HG03108 (cell line): ENCODE results near the gene ERN1.

Source experiments
- ATAC-seq: cut with Tn5 transposase; IDR thresholded peaks from one replicate; pipeline ENCODE4 v1.9.1; 2021; ENCODE audit warnings: moderate library complexity; ENCODE audit not compliant: unreplicated experiment

ERN1 gene

DNA sequence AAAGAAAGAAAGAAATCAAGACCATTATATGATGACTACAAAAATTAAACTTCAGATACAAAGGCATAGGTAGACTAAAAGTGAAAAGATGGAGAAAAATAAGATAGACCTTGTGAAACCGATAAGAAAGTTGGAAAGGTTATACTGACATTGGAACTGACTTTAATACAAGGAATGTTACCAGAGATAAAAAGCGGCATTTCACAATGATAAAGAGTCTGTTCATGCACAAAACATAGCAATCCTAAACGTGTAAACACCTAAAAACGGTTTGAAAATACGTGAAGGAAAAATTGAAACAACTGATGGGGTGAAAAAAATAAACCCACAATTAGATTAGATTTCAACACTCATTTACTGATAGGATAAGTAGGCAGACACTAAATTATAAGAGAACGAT is 9.6 kb upstream of the ERN1 start:
- ATAC-seq, result no peak

DNA sequence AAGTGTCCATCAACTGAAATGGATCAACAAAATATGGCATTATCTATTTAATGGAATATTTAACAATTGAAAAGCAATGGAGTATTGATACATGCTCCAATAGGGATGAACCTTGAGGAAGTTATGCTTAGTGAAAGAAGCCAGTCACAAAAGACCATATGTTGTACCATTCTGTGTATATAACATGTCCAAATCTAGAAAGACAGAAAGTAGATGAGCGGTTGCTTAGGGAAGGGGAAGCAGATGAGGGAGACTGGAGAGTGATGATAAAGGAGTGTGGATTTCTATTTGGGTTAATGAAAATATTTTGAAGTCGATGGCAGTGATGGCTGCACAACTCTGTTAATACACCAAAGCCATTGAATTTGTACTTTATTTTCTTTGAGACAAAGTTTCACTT is 8.5 kb upstream of the ERN1 start:
- no peak for ATAC-seq

DNA sequence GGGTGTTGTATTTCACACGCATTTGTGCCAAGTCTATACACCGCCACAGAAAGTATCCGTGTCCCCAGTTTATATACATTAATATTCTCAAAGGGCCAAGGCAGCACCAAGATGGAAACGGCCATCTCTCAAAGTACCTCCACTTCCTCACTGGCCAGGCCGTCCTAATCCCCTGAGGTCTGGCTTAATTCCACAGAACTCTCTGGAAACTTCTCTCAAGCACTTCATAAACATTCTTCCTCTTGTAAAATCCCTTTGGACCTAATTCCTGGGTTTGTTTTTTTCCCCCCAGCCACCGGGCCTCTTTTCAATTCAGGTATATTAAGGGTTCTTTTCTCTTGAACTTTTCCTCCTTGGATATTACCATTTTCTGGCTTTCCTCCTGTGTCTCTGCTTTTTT is 5.1 kb upstream of the ERN1 start:
- no peak for ATAC-seq

DNA sequence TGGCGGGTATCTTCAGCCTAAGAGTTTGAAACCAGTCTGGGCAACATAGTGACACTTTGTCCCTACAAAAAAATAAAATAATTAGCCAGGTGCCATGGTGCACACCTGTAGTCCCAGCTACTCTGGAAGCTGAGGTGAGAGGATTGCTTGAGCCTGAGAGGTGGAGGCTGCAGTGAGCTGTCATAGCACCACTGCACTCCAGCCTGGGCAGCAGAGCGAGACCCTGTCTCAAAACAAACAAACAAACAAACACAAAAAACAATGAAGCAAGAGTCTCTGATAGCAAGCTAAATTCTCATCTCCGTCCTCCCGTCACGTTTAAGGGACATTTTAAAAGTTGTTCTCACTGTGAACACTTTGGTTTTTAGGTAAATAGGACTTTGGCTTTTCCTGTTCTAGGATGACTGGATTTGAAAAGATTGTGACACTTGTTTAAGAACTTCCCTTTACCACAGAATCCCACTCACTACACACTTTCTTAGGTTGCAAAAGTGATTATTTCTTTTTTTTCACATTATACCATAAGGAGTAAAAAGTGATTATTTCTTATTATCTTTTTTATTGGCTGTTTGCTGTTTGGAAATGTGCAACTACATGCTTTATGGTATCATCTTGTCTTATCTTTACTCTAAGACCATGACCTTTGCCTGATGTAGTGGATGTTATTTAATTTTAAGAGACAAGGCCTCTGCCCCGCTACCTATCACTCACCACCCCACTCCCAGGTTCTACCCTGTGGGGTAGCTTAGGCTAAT is 4.4 kb upstream of the ERN1 start:
- no peak for ATAC-seq

DNA sequence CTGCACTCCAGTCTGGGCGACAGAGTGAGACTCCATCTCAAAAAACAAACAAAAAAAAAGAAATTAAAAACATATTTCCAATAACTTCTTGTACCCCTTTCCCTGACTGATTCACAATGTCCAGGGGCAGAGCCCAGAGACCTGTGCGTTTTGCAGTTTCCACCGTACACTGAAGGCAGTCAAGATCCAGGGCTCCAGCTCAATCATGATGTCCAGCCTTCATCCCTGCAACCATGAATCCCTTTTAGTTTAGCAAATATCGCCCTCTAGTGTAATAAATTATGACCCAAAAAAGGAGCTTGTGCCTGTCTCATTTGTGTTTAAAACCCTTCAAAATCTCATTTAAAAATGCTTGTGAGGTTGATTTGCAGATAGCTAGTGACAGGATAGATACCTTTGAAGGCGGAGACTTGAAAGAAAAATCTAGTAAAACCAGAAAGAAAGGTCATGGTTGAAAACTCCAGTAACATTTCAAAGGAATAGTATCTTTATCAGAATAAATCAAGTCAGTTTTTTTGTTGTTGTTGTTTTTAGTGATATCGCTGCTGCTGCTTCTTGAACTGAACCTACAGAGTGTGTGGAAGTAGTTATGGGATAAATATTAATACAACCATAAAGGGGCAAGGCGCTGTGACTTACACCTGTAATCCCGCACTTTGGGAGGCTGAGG is 3.7 kb upstream of the ERN1 start:
- ATAC-seq, result no peak

DNA sequence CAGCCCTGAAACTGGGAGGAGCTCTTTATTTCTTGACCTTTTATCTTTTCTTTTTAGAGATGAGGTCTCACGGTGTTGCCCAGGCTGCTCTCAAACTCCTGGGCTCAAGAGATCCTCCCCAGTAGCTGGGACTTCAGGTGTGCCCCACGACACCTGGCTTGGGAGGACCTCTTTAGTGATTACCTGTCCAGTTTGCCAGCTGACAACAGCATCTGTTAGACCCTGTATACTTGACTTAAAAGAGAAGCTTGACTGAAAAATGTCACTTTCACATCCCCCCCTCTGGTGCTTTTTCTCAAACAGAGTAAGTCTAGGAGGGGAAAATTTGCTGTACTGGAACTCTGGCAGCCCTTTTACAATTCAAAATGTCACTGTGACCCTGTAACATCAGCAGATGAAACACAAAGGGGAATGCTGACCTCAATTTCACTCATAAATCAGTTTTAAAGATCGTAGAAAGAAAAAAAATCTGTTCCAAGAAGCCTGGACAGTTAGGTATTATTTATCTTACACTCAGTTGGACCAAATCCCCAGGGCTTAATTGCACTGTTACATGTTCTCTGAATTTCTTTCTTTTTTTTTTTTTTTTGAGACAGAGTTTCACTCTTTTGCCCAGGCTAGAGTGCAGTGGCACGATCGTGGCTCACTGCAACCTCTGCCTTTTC is 1.8 kb upstream of the ERN1 start:
- no peak for ATAC-seq

DNA sequence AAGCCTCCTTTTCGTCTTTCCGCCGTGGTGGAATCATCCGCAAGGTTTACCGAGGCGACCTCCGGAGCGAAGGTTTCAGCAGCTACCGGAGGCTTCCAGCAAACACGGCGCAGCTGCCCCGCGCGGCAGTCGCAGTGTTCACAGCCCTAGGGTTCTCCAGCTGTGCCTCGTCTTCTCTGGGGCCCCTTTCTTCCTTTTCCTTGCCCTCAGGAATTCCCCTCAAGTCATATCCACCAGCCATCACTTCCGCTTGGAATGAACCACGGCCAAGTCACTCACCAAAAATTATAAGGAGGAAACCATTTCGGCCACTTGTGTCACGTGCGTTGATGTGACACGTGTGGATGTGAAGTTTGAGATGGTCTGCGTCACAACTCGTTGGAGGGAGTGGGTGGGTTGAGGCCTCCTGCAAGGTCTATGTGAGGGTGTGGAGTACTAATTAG is 636 bp upstream of the ERN1 start:
- peak; percentile 8 for ATAC-seq

DNA sequence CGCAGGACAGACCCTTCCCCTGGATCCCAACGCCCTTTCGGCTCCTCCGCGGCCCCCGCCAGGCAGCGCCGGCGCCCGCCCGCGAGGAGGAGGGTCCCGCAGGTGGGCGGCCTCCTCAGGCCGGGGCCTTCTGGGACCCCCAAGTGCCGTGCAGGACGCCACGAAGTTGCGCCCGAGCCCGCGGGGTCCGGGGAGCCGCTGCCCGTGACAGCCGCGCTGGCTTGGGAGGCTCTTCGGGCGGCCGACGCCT is 504 bp downstream of the ERN1 start:
- no peak for ATAC-seq

DNA sequence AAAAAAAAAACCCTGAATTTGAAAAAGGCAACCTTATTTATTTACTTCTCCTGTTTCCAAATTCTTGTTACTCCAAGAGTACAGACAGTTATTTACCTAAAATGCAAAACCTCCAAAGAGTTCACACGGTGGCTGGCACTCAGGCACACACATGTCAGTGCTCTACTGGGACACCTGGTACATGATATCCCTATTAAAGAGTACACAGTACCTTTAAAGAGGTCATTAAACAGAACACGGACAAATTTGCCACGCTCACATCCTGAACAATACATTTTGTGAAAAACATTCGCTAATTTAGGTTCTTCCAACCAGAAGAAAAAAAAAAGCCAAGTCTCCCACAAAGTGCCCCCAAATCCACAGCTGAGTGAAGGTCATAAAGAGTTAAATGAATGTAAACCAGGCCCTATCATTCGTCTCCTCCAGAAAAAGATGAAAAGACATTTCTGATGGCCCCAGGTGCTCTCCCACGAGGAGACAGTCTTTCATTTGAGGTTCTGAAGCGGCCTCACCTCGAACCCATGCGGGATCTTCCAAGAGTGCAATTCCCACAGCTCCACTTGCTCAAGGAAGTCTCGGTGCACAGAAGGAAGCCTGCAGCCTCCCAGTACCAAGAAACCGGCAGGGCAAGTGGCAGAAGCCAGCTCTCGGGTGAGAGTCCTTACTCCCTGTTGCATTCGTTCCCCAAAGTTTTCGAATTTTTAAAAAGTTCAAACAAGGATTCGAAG is 993 bp downstream of the ERN1 start:
- no peak for ATAC-seq

DNA sequence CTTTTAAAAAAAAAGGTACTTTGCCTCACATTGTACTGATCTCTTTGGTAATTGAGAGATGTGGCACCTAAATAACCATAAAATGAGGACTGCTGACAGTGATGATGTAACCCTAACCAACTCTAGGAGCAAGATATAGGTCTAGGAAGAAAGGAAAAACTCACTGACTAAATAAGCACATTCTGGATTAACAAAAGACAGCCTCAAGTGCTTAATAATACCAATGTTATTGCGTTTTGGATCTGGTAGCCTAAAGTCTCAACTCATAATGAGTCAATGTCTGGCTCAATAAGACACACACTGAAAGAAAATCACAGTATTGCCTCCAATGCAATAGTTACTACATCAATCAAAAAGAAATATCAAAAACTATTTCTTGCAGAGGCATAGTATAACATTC is 3.0 kb downstream of the ERN1 start:
- no peak for ATAC-seq

DNA sequence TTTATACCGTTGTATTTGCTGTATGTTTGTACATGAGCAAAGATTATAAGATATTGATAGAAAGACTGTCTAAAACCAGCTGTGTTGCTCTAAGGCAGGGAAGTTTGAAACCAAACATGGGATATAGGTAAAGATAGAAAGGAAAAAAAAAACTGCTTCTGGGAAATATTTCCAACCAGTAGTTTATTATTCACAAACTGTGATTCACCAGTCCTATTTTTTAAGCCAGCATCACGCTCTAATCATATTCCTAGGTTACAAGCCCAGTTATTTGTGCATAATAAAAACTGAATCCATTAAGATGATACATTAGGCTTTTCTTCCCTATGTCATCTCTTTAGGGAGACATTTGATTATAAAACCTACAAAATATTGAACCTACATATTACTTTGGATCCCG is 4.0 kb downstream of the ERN1 start:
- no peak for ATAC-seq

DNA sequence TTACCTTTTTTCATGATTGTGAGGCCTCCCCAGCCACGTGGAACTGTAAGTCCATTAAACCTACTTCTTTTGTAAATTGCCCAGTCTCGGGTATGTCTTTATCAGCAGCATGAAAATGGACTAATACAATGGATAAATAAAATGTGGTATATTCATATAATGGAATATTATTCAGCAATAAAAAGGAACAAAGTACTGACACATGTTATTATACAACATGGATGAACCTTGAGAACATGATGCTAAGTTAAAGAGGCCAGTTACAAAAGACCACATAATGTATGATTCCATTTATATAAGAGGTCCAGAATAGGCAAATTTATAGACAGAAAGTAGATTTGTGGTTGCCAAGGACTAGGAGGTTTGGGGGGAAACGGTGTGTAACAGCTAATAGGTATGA is 5.3 kb downstream of the ERN1 start:
- no peak for ATAC-seq

DNA sequence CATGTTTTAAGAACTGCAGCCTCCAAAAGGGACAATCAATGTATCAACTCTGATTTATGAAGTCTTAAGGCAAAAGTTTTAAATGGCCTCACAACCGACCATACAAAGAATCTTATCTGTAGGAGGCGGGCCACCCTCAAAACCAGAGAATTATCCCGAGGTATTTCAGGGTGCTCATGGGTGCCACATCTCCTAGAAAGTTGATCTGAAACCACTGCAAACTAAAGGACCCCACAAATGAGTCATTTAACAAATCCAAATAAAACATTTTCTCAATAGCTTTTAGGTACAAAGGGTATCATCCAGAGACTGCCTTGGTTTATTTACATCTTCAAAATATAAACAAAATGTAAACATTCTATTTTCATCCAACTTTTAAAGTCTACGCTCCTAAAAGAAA is 6.8 kb downstream of the ERN1 start:
- ATAC-seq, result no peak

DNA sequence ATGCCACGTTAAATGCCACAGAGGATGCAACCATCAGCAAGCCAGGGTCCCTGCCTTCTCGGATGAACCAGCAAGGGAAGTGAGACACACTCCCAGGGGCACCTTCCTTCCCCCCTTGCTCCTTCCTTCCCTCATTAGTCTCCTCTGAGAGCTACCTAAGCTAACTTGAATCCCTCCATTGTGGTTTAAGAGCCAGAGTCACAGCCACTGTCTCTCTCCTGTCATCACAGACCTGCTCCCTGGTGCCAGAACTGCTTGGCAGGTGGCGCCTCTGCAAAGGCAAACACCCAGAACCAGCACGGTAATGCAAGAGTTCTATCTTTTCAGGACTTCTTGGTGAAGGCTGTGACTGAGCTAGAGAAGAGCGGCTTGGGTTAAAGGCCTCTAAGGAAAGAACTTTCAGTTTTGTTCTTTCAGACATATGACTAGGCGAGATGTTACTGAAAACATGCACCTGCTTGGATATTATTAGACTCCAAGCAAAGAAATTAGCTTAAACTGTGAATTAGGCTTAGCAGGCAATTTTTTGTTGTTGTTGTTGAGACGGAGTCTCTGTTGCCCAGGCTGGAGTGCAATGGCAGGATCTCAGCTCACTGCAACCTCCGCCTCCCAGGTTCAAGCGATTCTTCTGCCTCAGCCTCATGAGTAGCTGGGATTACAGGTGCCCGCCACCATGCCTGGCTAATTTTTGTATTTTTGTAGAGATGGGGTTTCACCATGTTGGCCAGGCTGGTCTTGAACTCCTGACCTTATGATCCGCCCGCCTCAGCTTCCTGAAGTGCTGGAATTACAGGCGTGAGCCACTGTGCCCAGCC is 8.8 kb downstream of the ERN1 start:
- peak; percentile 65 for ATAC-seq

DNA sequence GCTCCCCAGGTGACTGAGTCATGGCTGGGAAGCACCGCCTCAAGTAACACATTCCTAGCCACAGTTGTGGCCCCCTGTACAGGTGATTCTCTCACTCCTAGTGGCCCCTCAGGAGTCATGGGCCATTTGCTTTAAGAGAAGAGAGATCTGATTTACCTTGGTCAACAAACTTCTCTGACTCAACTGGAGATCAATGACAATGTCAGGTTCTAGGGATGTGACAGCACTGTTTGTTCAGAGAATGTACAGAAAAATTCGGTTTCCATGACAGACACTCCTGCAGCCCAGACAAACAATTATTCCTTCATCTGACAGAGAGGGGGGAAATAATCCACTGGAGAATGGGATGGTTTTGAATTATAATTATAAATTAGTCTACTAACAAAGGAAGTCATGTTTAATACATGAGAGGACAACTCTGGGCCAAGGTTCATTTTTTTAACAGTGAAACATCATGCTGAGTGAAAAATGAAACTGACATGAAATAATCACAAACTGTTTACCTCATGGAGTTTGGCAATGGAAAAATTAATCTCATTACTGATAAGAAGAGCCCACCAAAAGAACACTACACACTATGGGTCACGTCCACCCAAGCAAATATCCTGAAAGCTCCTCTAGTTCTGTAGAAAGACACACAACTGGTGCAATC is 9.7 kb downstream of the ERN1 start:
- no peak for ATAC-seq

DNA sequence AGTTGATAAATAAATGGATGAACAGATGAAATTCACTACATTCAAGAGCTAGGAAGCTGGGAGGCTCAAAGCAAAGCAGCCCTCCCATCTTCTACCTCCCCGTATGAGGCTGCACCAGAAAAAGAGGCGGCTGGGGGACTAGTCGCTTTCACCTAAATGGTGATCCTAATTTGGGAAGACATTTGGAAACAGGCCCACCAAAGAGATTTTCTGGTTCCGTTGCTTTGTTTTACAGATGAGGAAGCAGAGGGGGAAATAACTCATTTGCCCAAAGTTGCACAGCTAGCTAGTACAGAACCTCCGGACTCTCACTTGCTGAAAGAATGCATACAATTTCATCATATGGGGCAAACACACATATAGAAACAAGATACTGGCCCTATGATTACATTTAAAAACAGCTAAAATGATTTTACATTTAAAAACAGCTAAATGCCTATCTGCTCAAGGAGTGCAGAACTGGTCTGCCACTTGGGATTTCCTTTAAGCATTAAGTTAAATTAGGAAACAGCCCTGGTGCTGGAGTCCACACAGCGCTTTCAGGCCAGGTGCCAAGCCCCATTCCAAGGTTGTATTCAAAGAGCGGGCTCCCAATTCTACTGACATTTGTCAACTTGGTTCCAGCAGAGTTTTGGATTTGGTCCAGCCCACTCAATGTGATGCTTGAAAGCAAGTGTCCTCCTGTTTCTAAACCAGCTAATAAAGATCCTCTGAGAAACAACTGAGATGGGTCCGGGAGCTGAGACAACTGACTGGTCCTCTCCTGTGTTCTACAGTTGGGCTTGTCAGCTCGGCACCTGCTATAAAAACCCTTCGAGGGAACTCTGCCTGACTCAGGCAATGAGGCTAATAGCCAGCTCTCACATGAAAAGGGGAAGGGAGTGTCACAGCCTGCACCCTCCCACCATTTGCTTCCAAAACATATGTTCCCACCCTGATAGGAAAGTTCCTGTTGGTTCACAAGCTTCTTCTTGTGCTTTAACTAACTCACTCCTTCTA is 11.7 kb downstream of the ERN1 start:
- no peak for ATAC-seq

DNA sequence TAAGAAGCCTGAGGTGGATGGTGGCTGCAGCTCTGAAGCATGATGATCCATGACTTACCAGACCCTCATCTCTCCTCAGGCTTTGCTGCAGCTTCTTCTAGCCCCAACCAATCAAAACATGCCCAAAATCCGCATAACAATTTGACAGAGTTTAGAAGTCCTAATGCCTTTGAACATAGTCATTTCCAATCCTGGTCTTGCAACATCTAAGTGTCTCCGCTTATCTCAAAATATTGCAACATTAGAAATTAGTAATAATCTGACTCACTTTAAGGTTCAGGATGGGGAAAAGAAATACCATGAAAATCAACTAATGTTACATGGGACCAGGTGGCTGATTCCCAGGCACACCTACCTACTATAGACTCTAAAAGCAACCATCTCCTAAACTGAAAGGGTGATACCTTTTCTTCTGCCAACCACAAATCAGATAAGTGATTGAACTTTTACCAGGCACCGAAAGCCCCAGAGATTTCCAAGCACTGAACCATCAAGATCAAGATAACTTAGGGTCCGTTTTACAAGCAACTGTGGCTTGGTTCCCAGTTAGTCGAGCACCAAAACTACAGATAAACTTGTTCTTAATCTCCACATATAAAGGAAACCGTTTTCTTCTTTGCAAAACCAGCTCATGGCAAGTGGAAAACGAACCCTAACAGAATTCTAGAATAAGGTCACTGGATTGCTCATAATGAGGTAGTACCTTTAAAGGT is 14.0 kb downstream of the ERN1 start:
- ATAC-seq, result no peak

DNA sequence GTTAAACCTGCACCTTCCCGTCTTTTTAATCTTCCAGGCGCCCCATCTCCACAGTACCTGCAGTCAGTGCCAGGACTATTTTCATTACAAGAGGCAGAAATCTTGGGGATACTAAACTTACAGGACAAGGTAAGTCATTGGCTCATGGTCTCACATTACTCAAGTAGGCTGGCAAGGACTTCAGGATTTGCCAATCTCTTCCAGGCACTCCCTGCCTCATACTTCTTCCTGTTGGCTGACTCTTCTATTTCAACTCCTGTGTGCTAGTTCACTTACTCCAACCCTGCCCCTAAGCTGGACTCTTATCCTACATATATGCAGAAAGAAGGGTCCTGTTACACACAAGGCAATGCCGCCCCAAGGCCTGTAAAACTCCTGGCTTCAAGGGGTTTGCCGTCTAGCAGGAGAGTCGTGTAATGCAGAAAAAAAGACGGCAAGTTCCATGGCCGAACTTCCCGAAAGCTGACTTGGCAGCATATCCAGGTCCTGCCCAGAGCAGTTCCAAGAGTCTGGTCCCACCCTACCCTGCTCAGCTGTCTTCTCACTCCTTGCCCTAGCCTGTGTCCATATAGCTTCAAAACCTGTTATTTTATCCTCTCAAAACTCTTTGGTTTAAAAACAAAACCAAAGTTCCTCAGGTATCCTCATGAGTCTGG is 14.8 kb downstream of the ERN1 start:
- no peak for ATAC-seq
